D721Med (cell line): ENCODE results near the gene EGFR.

Source experiments
- DNase-seq: peaks from one replicate; pipeline ENCODE4 v3.0.0; 2011; ENCODE audit warnings: low spot score; ENCODE audit not compliant: insufficient read length
- FAIRE-seq: peaks from 2 replicates; lab custom pipeline; 2011; peaks lifted over from hg19 to GRCh38; lab: Jason Lieb, UNC
- TF ChIP-seq, protein P1 (sequence below): IDR thresholded peaks from 2 replicates; pipeline ENCODE4 v1.5.1; 2012; ENCODE audit warnings: mild to moderate bottlenecking, control low read depth; ENCODE audit not compliant: insufficient read depth; ENCODE audit errors: missing control alignments

Gene EGFR

DNA sequence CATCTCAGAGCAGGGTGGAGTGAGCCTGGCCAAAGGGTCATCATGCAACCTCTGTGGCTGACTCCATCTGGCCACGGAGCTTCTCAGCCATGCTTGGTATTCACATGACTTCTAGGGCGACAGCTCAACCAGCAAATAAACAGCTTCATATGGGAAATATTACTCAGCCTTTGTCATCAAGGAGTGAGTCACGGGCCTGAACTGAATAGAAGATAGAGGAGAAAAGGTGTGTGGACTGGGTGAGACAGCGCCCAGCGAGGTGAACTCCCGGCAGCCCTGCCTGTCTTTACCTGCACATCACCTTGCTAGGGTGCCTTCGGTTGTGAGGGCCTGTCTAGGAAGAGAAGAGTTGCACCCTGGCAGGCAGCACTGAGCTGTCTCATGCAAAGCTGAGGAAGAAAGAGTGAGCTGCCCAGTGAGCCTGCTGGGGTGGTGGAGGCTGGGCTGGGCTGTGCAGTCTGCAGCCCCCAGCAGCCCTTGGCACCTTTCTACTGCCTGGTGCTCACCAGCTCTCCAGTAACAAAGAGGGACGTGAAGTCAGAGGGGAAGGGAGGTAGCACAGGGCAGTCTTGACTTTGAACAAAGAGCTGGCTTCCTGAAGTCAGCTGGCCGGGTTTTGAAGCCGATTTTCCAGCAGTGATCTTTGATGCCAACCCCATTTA, 114.2 kb downstream of the EGFR start:
- TF ChIP-seq, protein P1, sequence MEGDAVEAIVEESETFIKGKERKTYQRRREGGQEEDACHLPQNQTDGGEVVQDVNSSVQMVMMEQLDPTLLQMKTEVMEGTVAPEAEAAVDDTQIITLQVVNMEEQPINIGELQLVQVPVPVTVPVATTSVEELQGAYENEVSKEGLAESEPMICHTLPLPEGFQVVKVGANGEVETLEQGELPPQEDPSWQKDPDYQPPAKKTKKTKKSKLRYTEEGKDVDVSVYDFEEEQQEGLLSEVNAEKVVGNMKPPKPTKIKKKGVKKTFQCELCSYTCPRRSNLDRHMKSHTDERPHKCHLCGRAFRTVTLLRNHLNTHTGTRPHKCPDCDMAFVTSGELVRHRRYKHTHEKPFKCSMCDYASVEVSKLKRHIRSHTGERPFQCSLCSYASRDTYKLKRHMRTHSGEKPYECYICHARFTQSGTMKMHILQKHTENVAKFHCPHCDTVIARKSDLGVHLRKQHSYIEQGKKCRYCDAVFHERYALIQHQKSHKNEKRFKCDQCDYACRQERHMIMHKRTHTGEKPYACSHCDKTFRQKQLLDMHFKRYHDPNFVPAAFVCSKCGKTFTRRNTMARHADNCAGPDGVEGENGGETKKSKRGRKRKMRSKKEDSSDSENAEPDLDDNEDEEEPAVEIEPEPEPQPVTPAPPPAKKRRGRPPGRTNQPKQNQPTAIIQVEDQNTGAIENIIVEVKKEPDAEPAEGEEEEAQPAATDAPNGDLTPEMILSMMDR: no peak
- no peak for DNase-seq
- no peak for FAIRE-seq

DNA sequence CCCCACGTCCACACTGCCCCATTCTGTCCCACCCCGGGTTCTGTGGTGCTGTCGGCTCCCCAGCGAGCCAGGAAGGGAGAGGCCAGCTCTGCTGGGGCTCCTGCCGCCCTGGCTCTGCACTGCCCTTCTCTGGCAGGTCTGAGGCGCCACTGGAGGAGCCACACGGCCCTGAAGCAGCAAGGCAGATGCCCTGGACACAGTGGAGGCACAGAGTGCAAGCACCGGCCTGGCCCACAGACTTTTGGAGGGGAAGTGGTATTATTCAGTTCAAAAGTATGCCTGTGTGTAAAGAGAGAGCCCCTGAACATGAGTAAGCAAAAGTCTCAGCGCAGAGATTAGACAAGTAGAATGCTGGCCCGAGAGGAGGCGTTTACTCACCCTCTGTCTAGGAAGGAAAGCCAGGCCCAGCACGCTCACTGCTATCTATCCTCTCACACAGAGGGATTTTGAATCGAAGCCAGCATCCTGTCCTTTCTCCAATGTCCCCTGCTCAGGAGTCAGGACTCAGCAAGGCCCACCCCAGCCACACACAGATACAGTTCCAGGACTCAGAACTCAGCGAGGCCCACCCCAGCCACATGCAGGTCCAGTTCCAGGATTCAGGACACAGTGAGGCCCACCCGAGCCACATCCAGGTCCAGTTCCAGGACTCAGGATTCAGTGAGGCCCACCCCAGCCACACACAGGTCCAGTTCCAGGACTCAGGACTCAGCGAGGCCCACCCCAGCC, 115.0 kb downstream of the EGFR start:
- FAIRE-seq (no peak), DNase-seq (no peak)
- TF ChIP-seq, protein P1: no peak

DNA sequence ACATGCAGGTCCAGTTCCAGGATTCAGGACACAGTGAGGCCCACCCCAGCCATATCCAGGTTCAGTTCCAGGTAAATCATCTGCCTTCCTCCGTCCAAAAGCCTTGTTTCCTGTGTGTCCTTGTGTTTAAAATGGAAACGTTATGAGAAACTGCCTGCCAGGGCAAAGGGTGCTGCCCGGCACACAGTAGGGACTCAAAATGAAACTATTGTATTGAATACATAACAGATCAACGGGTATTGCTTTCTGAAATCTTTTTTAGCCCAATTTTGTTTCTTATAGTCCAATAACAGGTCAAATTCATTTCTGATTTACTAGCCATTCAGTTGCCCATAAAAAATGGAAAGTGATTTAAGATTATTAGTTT, 115.5 kb downstream of the EGFR start:
- no peak for FAIRE-seq
- TF ChIP-seq, protein P1: no peak
- no peak for DNase-seq

DNA sequence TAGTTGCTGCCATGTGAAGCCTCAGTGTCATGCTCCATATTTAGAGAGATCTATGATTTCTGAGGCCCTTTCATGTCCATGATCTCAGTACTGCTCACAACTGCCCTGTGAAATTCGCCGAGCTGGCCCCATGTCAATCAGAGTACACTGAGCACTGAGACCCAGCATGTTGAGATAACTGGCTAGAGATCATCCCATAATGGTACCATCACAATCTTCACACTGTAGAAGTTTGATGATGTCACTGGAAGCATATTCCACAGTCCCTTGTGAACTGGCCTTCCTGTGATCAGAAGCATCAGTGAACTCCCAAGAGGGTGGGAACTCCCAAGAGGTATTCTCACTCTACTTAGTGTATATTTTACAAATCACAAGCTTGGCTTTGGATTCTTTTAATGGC, 116.0 kb downstream of the EGFR start:
- DNase-seq (no peak), FAIRE-seq (no peak)
- TF ChIP-seq, protein P1: no peak

DNA sequence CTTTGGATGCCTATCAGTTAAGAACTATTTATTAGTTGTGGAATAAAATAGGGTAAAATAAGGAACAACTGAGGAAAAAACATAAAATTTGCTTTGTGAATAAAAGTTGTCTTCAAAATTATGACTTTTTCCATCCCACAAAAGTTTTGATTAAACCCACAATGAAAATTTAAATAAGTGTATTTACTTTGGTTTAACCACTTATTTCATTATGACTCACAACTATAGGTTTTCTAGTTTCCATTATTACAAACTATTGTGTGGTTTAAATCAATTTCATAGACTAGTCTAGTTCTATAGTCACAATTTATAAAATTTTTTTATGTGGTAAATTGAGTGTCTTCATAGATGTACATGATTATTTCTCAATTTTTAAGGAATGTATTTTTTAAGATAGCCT, 116.6 kb downstream of the EGFR start:
- TF ChIP-seq, protein P1: no peak
- DNase-seq (no peak), FAIRE-seq (no peak)

DNA sequence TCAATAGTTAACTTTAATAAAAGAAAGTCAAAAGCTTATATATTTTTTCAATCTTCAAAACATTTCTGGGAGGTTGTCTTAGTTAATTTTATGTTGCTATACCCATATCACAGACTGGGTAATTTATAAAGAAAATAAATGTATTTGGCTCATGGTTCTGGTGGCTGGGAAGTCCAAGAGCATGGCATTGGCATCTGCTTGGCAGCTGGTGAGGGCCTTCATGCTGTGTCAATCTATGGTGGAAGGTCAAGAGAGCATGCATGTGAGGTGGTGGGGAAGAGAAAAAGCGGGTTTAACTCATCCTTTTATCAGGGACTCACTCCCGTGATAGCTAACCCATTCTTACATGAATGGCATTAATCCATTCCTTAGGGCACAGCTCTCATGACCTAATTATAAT, 119.8 kb downstream of the EGFR start:
- TF ChIP-seq, protein P1: no peak
- no peak for FAIRE-seq

More for the DNA sequence above, 119.8 kb downstream of the EGFR start:
- no peak for DNase-seq
